HFF-Myc (cell line): ENCODE results near the gene OSBPL1A.

ENCODE experiments used
- DNase-seq: peaks from one replicate; pipeline ENCODE4 v3.0.0-alpha.2; 2011; ENCODE audit warnings: low read depth; ENCODE audit errors: extremely low read depth
- H3K4me3 ChIP-seq: replicated peaks from 2 replicates; pipeline ENCODE4 v1.5.1; 2011; ENCODE audit warnings: low read depth, mild to moderate bottlenecking, control low read depth, low read length
- TF ChIP-seq, protein P1 (sequence below): IDR thresholded peaks from 2 replicates; pipeline ENCODE4 v1.5.1; 2012; ENCODE audit warnings: mild to moderate bottlenecking, low read depth, low read length, control low read depth; ENCODE audit errors: missing control alignments

OSBPL1A gene

GRCh38 chr18:24402209-24402785, 4.7 kb upstream of the OSBPL1A start:
- H3K4me3 ChIP-seq: no peak overlapping the region
- TF ChIP-seq, protein P1, sequence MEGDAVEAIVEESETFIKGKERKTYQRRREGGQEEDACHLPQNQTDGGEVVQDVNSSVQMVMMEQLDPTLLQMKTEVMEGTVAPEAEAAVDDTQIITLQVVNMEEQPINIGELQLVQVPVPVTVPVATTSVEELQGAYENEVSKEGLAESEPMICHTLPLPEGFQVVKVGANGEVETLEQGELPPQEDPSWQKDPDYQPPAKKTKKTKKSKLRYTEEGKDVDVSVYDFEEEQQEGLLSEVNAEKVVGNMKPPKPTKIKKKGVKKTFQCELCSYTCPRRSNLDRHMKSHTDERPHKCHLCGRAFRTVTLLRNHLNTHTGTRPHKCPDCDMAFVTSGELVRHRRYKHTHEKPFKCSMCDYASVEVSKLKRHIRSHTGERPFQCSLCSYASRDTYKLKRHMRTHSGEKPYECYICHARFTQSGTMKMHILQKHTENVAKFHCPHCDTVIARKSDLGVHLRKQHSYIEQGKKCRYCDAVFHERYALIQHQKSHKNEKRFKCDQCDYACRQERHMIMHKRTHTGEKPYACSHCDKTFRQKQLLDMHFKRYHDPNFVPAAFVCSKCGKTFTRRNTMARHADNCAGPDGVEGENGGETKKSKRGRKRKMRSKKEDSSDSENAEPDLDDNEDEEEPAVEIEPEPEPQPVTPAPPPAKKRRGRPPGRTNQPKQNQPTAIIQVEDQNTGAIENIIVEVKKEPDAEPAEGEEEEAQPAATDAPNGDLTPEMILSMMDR: peak; percentile 35
- no peak for DNase-seq

- TF ChIP-seq, protein P1: no peak
- no peak for DNase-seq
- no peak overlapping the region for H3K4me3 ChIP-seq
Observed at GRCh38 chr18:24400587-24400986, 3.0 kb upstream of the OSBPL1A start.

GRCh38 chr18:24398540-24398939, 916 bp upstream of the OSBPL1A start:
- H3K4me3 ChIP-seq: peak overlapping the region; percentile 83
- DNase-seq: no peak
- TF ChIP-seq, protein P1: no peak

DNA sequence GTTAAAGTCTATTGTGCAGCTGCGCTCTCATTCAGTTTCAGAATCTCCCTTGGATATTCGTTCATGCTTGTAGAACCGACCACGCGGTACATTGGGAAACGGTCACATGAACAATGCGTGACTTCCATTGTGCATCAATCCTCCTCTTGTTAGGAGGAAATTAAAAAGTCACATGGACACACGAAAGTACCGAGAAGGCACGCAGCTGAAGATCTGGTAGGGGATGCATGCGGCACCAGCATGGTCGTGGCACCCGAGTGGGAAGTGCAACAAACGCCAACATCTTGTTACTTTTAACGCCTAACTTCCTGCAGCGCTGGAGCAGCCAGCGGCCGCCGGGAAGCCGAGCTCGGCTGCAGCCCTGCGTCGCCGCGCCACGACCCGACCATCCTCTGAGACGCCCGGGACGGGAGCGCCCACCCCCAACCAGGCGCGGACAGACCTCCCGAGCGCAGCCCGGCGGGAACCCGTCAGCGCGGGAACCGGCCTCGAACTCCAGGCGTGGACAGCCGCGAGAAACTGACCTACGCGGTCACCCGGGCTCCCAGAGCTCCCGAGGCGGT, 412 bp downstream of the OSBPL1A start:
- H3K4me3 ChIP-seq: peak overlapping the region; percentile 83
- TF ChIP-seq, protein P1: no peak
- DNase-seq: no peak

DNA sequence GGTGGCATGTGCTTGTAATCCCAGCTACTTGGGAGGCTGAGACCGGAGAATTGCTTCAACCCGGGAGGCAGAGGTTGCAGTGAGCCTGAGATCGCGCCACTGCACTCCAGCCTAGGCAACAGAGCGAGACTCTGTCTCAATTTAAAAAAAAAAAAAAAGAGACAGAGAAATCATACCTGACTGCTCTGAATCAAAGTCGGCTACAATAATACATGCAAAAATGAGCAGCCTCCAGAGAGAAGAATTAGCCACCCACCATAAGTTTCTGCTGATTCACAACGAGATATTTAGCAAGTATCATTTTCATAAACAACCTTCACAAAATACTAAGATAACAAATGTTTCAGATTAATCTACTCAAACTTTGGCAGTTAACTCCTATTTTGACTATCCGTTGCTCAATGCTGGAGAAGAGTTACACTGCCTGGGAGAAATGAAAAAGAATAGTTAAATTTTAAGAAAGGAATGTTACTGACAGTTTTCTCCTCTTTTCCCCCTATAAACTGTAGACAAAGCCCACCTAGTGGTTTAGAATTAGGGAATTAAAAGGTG, 1.5 kb downstream of the OSBPL1A start:
- TF ChIP-seq, protein P1: no peak
- no peak for DNase-seq
- H3K4me3 ChIP-seq: peak overlapping the region; percentile 83

DNA sequence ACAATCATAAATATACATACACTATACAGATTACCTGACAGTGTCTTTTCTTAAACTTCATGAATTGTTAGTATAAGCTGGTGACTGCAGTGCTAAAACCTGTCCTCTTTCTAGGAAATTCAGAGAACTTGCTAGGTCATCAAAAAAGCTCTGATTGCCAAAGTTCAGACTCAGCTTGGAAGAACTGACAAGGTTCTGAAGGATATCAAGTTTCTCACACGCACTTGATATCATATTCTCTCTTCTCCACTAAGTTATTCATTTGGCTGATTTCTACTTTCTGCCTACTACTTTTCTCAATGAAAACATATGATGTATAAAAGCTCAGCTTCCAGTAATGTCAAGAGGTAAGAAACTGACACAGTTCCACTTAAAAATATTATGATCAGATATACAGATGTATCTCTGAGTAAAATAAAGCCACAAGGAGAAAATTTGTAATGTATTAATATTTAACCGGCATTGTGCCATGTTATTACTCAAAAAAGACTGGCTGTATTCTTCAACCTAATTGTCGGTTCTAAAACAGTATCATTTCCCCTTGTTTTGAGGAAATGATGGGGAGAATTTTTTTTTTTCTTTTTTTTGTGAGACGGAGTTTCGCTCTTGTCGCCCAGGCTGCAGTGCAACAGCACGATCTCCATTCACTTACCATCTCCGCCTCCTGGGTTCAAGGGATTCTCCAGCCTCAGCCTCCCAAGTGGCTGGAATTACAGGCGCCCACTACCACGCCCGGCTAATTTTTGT, 2.4 kb downstream of the OSBPL1A start:
- no peak for DNase-seq
- TF ChIP-seq, protein P1: no peak
- H3K4me3 ChIP-seq: peak overlapping the region; percentile 83
